ENCODE measurements around the gene OCSTAMP. TPM values are rescaled to one million over a fixed set of nuclear protein-coding genes. Genes with fewer than 3 reads are reported as not detected.

OCSTAMP gene
- total and polyA plus RNA-seq, 2 experiments from 2014 or later = not detected

GRCh38 chr20:46584508-46584907, 34.1 kb upstream of the OCSTAMP start:
- no peak overlapping the region for H3K4me2 ChIP-seq
- no peak overlapping the region for H3K27ac ChIP-seq
- no peak overlapping the region for H2AFZ ChIP-seq
- TF ChIP-seq EZH2 (IDR thresholded peaks at IDR 0.05; ENCODE audit: borderline replicate concordance) (no peak), CTCF (IDR thresholded peaks at IDR 0.05; ENCODE audit: poor library complexity) (no peak), EZH2phosphoT487 (IDR thresholded peaks at IDR 0.05; ENCODE audit: low read depth, severe bottlenecking, unreplicated experiment) (no peak)
- WGBS (ENCODE audit: low lambda C conversion rate, missing lambda C conversion rate) = 30% methylated on average over 2 of the region's 2 CpGs
- H3K79me2 ChIP-seq = no peaks in the 10 kb centered on the region
- H3K9me3 ChIP-seq (ENCODE audit: low read depth) = no peaks in the 10 kb centered on the region
- no peak for DNase-seq (ENCODE audit: low spot score)
- H4K20me1 ChIP-seq (ENCODE audit: insufficient read depth, poor library complexity, severe bottlenecking) = no peaks in the 10 kb centered on the region
- H3K4me1 ChIP-seq (ENCODE audit: insufficient read depth) = no peaks in the 10 kb centered on the region
- no peak overlapping the region for H3K4me3 ChIP-seq
- no peaks in the 10 kb centered on the region for H3K27me3 ChIP-seq
- H3K36me3 ChIP-seq (replicated peaks; ENCODE audit: insufficient read depth, low read depth) = no peaks in the 10 kb centered on the region
- no peaks in the 10 kb centered on the region for H3K9me2 ChIP-seq (replicated peaks; ENCODE audit: insufficient read depth)

DNA sequence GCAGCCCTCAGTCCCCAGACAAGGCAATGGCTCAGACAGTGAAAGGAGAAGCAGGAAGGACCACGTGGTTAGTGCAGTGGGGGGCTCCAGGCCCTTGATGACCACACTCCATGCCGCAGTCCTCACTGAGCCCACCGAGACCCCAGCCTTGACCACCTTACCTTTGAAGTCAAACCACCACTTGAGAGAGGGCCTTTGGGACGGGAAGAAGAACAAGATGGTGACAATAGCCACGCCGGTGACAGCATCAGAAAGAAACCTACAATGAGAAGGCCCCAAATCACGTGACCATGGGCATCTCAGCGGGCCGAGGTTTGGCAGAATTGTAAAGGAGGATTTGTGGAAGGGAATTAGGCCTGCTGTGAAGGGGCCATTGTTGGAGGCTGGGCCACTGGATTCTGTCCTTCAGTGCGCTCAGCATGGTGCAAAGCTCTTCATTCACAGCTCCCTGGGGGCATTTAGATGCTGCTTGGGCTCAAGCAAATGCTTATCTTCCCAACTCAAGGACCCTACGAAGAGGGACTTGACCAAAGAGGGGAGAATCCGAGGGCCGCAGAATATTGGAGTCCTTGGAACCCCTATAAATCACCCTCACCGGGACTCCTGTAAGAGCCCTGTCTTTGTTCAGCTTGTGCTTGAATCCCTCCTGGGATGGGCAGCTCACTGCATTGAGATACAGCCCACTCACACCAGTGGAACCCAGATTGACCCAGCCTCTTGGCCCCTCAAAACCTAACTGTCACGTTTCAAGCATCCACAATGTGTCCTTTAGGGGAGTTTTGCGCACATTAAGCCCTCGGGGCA, 33.2 kb upstream of the OCSTAMP start:
- Histone ChIP-seq H3K4me3 (no peak overlapping the region), H3K4me1 (ENCODE audit: insufficient read depth) (no peaks in the 10 kb centered on the region), H2AFZ (no peak overlapping the region), H3K36me3 (replicated peaks; ENCODE audit: insufficient read depth, low read depth) (no peaks in the 10 kb centered on the region), H3K4me2 (no peak overlapping the region), H3K27me3 (no peaks in the 10 kb centered on the region), H3K9me2 (replicated peaks; ENCODE audit: insufficient read depth) (no peaks in the 10 kb centered on the region), H3K9me3 (ENCODE audit: low read depth) (no peaks in the 10 kb centered on the region), H4K20me1 (ENCODE audit: insufficient read depth, poor library complexity, severe bottlenecking) (no peaks in the 10 kb centered on the region), H3K79me2 (no peaks in the 10 kb centered on the region), H3K27ac (no peak overlapping the region)
- 54% methylated on average over 17 of the region's 17 CpGs for WGBS (ENCODE audit: low lambda C conversion rate, missing lambda C conversion rate)
- DNase-seq (ENCODE audit: low spot score) = no peak
- TF ChIP-seq EZH2 (IDR thresholded peaks at IDR 0.05; ENCODE audit: borderline replicate concordance) (no peak), CTCF (IDR thresholded peaks at IDR 0.05; ENCODE audit: poor library complexity) (no peak), EZH2phosphoT487 (IDR thresholded peaks at IDR 0.05; ENCODE audit: low read depth, severe bottlenecking, unreplicated experiment) (no peak)

- Histone ChIP-seq H3K27me3 (no peaks in the 10 kb centered on the region), H4K20me1 (ENCODE audit: insufficient read depth, poor library complexity, severe bottlenecking) (no peaks in the 10 kb centered on the region), H3K27ac (no peak overlapping the region), H3K4me1 (ENCODE audit: insufficient read depth) (no peaks in the 10 kb centered on the region), H3K9me2 (replicated peaks; ENCODE audit: insufficient read depth) (no peaks in the 10 kb centered on the region), H3K4me2 (no peak overlapping the region), H2AFZ (no peak overlapping the region), H3K4me3 (no peak overlapping the region), H3K36me3 (replicated peaks; ENCODE audit: insufficient read depth, low read depth) (no peaks in the 10 kb centered on the region), H3K79me2 (no peaks in the 10 kb centered on the region), H3K9me3 (ENCODE audit: low read depth) (no peaks in the 10 kb centered on the region)
- 86% methylated on average over 5 of the region's 5 CpGs for WGBS (ENCODE audit: low lambda C conversion rate, missing lambda C conversion rate)
- TF ChIP-seq EZH2phosphoT487 (IDR thresholded peaks at IDR 0.05; ENCODE audit: low read depth, severe bottlenecking, unreplicated experiment) = no peak
- DNase-seq (ENCODE audit: low spot score) = no peak
Observed at GRCh38 chr20:46582648-46583047, 32.2 kb upstream of the OCSTAMP start.

DNA sequence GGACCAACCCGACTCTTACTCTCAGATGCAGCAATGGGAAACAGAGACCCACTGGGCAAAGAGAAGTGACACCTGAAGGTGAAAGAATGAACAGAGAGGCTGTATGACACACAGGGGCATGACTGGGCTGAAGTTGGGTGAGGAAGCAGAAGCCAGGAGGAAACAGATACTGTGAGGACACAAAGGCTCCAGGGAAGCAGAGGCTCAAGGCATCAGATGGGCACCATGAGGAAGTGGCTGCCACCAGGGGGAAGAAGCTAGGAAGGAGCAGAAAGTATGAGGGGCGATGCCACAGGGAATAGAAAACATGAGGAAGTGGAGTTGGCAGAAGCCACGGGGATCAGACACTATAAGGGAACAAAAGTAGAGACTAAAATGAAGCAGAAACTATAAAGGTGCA, 30.9 kb upstream of the OCSTAMP start:
- WGBS (ENCODE audit: low lambda C conversion rate, missing lambda C conversion rate) = 100% methylated on average over 3 of the region's 3 CpGs
- no peaks in the 10 kb centered on the region for H3K27me3 ChIP-seq
- no peaks in the 10 kb centered on the region for H3K9me2 ChIP-seq (replicated peaks; ENCODE audit: insufficient read depth)
- H3K36me3 ChIP-seq (replicated peaks; ENCODE audit: insufficient read depth, low read depth) = no peaks in the 10 kb centered on the region
- no peak overlapping the region for H2AFZ ChIP-seq
- no peak overlapping the region for H3K4me2 ChIP-seq
- H3K27ac ChIP-seq = no peak overlapping the region
- no peak for DNase-seq (ENCODE audit: low spot score)
- H3K79me2 ChIP-seq = no peaks in the 10 kb centered on the region
- H4K20me1 ChIP-seq (ENCODE audit: insufficient read depth, poor library complexity, severe bottlenecking) = no peaks in the 10 kb centered on the region
- no peaks in the 10 kb centered on the region for H3K4me1 ChIP-seq (ENCODE audit: insufficient read depth)
- TF ChIP-seq EZH2phosphoT487 (IDR thresholded peaks at IDR 0.05; ENCODE audit: low read depth, severe bottlenecking, unreplicated experiment) (no peak), CTCF (IDR thresholded peaks at IDR 0.05; ENCODE audit: poor library complexity) (no peak), EZH2 (IDR thresholded peaks at IDR 0.05; ENCODE audit: borderline replicate concordance) (no peak)
- H3K4me3 ChIP-seq = no peak overlapping the region
- no peaks in the 10 kb centered on the region for H3K9me3 ChIP-seq (ENCODE audit: low read depth)

Data from hepatocyte (in vitro differentiated cells).